NB4 (cell line): Measurements from ENCODE around the gene IVNS1ABP.

Experiments used
- MAX ChIP-seq: IDR thresholded peaks from 2 replicates; pipeline ENCODE4 v1.6.1; 2011; ENCODE audit warnings: low read depth, low read length
- POLR2A ChIP-seq: IDR thresholded peaks from 2 replicates; pipeline ENCODE4 v1.6.1; 2011; ENCODE audit warnings: mild to moderate bottlenecking; ENCODE audit not compliant: insufficient read length; ENCODE audit errors: extremely low read depth
- TF ChIP-seq, protein P1 (sequence below): IDR thresholded peaks from one replicate; pipeline ENCODE4 v1.5.1; 2012; ENCODE audit warnings: low read depth, low read length

DNA sequence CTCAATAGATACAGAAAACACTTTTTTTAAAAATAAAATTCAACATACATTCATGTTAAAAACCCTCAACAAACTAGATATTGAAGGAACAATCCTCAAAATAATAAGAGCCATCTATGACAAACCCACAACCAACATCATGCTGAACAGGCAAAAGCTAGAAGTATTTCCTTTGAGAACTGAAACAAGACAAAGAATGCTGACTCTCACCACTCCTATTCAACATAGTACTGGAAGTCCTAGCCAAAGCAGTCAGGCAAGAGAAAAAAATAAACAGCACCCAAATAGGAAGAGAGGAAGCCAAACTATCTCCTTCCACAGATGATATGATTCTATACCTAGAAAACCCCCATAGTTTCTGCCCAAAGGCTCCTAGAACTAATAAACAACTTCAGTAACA is 46.2 kb upstream of the IVNS1ABP start:
- TF ChIP-seq POLR2A = no peak
- TF ChIP-seq, protein P1, sequence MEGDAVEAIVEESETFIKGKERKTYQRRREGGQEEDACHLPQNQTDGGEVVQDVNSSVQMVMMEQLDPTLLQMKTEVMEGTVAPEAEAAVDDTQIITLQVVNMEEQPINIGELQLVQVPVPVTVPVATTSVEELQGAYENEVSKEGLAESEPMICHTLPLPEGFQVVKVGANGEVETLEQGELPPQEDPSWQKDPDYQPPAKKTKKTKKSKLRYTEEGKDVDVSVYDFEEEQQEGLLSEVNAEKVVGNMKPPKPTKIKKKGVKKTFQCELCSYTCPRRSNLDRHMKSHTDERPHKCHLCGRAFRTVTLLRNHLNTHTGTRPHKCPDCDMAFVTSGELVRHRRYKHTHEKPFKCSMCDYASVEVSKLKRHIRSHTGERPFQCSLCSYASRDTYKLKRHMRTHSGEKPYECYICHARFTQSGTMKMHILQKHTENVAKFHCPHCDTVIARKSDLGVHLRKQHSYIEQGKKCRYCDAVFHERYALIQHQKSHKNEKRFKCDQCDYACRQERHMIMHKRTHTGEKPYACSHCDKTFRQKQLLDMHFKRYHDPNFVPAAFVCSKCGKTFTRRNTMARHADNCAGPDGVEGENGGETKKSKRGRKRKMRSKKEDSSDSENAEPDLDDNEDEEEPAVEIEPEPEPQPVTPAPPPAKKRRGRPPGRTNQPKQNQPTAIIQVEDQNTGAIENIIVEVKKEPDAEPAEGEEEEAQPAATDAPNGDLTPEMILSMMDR = no peak
- TF ChIP-seq MAX = no peak
